Activated T-cell treated with anti-CD3 and anti-CD28 coated beads, Interleukin-2, amount 50 U/mL, for 72 hours (primary cell): ENCODE results near the gene MSL1. TPM values are rescaled to one million over a fixed set of nuclear protein-coding genes. Genes with fewer than 3 reads are reported as not detected.

Experiments
- ATAC-seq, 2 donors: fragments of 150-1000 bp; cut with Tn5 transposase; replicated peaks in 1 of 2; 2 replicates each; pipeline ENCODE4 v1.10.0; 2021; ENCODE audit warnings: moderate library complexity in 2 of 2, mild to moderate bottlenecking in 1 of 2
- DNase-seq, 2 donors: peaks; one replicate each; pipeline ENCODE4 v3.0.0; 2021 to 2022; ENCODE audit warnings: mixed read lengths in 1 of 2
- H3K27ac Mint-ChIP-seq: one replicate; pipeline ENCODE4 v1.8.0; 2022; ENCODE audit warnings: mild to moderate bottlenecking, moderate library complexity, mixed read lengths
- H3K27me3 Mint-ChIP-seq: one replicate; pipeline ENCODE4 v1.8.0; 2022; ENCODE audit warnings: low read depth, mixed read lengths
- H3K36me3 Mint-ChIP-seq, 2 donors: one replicate each; pipeline ENCODE4 v1.8.0; 2022; ENCODE audit warnings: mixed read lengths in 2 of 2, mild to moderate bottlenecking in 1 of 2; ENCODE audit not compliant: insufficient read depth in 2 of 2
- H3K4me1 Mint-ChIP-seq: one replicate; pipeline ENCODE4 v1.8.0; 2022; ENCODE audit warnings: low read depth, mixed read lengths
- H3K4me3 Mint-ChIP-seq, 2 donors: one replicate each; pipeline ENCODE4 v1.8.0; 2022; ENCODE audit warnings: mild to moderate bottlenecking in 2 of 2, mixed read lengths in 2 of 2, moderate library complexity in 2 of 2
- H3K9me3 Mint-ChIP-seq, 2 donors: one replicate each; pipeline ENCODE4 v1.8.0; 2022; ENCODE audit warnings: mixed read lengths in 2 of 2
- total RNA-seq, 2 donors: library from RNA; stranded (reverse); gene quantifications; one replicate each; pipeline ENCODE4 v1.2.3, GENCODE V29; 2022

MSL1 gene
- total RNA-seq, 2 donors from 2014 or later = 115 to 121 TPM

DNA sequence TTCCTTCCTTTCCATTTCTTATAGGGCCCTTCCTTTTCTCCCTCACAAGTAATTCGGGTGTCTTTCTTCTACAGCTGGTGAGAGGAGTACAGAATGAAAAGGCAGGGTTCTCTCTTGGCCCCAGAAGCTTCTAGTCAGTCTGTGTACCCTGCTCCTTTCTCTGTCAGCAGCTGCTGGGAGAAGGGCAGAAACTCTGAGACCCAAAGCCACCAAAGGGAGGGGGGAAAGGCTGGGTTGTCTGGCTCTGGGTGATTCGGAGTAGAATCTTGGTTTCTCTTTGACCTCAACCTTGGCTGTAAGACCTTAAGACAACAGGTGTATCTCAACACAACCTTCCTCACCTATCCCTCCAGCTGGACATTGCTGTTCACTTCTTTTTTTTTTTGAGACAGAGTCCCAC is 18.1 kb upstream of the MSL1 start:
- peak overlapping the region; percentile 27 to 61 for H3K4me3 Mint-ChIP-seq
- no peaks in the 10 kb centered on the region for H3K27me3 Mint-ChIP-seq
- no peaks in the 10 kb centered on the region for H3K9me3 Mint-ChIP-seq
- H3K4me1 Mint-ChIP-seq = peaks cover 94% of the 10 kb centered on the region
- ATAC-seq (no peak), DNase-seq (peak in 1 of 2 donors; percentile 14)
- H3K36me3 Mint-ChIP-seq = no peaks in the 10 kb centered on the region
- peak overlapping the region; percentile 30 for H3K27ac Mint-ChIP-seq

DNA sequence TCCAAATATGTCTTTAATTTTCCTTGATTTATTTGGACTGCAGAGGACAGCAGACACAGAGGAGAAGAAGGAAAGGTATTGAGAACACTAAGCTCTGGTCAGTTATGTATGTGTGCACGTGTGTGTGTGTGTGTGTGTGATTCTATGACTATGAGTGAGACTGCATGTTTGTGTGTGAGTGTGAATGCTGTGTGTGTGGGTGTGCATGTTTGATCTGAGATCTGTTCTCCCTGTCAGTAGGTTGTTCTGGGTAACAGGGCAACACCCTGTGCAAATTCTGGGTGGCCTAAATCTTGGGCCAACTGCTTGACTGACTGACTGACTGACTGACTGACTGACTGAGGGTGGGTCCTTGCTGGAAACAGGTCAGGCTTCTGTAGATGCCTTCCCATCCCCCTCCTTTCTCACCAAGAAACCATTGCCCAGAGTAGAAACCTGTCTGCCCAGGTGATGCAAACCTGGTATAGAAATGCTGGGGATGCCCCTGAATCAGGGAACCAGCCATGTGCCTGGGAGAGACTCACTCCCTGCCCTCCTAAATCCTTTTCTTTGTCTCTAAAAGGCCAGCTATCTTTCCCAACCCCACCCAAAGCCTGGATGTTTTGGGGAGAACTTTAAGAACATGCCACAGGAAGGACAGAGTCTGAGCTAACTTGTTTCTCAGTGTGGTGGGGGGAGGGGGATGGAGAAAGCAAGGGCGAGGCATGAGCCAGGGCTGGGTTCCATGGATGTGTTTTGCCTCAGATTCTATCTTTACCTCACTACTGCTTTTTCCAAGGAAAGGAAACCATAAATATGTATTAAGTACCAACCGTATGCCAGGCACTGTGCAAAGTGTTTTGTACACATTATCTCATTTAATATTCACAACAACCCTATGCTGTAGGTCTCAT is 16.9 kb upstream of the MSL1 start:
- H3K36me3 Mint-ChIP-seq = no peaks in the 10 kb centered on the region
- DNase-seq (peak in 1 of 2 donors; percentile 26), ATAC-seq (peak; percentile 4 to 6)
- H3K4me1 Mint-ChIP-seq = peaks cover 93% of the 10 kb centered on the region
- H3K9me3 Mint-ChIP-seq = no peaks in the 10 kb centered on the region
- peak overlapping the region; percentile 18 to 23 for H3K4me3 Mint-ChIP-seq
- H3K27ac Mint-ChIP-seq = no peak overlapping the region
- no peaks in the 10 kb centered on the region for H3K27me3 Mint-ChIP-seq

DNA sequence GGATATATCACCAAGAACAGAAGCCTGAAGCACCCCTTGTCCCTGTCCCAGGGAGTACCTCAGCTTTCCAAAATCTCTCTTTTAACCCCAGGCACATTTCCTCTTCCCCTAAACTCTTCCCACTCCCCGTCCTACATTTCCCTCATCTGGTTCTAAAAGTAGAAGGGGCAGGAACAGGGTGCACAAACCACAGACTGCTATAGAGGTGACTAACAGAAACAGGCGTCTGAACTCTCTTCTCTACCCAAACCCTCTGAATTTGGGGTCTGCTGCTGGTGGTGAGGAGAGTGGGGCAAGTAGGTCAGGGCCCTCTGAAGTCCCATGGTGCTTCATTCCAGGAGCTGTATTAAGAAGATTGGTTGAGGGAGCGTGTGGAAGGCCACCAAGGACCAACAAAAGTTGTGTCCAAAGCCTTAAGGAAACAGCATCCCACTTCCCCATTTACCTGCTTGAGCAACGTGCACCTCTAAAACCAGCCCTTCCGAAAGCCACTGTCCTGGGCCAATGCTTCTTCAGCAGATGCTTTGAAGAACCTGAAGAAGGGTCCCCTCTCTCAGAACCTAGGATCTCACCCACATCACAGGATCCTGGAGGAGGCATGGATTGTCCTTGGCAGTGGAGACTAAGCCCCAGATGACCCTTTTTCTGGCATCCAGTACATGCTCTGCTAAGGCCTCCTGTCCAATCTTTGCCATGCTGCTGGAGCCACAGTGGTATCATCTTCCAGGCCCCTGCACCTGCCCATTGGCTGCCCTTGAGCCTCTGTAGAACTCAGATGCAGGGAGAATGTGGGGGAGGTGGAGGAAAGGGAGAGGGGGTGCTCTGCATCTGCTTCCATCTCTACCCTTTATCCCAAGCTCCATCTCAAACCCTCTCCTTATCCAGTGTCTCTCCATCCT is 15.7 kb upstream of the MSL1 start:
- Mint-ChIP-seq H3K4me1 (peaks cover 92% of the 10 kb centered on the region), H3K9me3 (no peaks in the 10 kb centered on the region), H3K27me3 (no peaks in the 10 kb centered on the region), H3K27ac (no peak overlapping the region), H3K36me3 (no peaks in the 10 kb centered on the region), H3K4me3 (peak overlapping the region; percentile 5 to 22)
- no peak for DNase-seq
- ATAC-seq = no peak

DNA sequence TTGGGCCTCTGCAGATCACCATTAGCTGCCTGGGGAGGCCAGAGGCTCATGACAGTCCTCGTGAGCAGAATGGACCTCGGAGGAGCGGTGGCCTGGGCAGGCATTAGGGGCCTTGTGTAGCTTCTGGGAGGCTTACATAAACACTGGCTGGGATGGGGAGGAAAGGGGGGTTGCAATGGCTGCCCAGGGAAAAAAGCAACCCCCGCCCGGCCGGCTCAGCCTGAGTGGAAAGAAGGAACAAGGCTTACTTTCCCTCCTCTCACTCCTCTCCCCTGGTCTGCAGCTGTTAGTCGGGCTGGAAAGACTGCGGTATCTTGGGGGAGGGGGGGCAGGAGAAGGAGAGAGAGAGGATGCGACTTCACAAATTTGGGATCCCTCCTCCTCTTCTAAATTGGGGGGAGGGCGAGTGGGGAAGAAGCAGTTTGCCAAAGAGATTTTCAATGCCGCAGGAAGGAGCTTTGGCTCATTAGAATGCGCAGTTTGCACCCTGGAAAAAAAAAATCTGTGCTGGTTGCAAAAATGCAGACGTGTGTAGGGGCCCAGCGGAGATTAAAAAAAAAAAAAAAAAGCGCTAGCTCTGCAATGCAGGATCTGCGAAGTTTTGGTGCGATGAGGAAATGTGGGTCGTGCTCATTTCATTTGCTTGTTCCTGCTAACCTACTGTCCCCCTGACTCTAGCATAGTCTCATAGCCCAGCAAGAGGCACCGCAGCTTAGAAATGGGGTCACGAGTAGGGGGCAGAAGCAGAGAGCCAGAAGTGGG is 14.8 kb upstream of the MSL1 start:
- no peaks in the 10 kb centered on the region for H3K36me3 Mint-ChIP-seq
- no peak overlapping the region for H3K27ac Mint-ChIP-seq
- no peaks in the 10 kb centered on the region for H3K9me3 Mint-ChIP-seq
- H3K4me3 Mint-ChIP-seq = peak overlapping the region; percentile 43 to 70
- DNase-seq (no peak), ATAC-seq (no peak)
- H3K4me1 Mint-ChIP-seq = peaks cover 92% of the 10 kb centered on the region
- H3K27me3 Mint-ChIP-seq = no peaks in the 10 kb centered on the region

DNA sequence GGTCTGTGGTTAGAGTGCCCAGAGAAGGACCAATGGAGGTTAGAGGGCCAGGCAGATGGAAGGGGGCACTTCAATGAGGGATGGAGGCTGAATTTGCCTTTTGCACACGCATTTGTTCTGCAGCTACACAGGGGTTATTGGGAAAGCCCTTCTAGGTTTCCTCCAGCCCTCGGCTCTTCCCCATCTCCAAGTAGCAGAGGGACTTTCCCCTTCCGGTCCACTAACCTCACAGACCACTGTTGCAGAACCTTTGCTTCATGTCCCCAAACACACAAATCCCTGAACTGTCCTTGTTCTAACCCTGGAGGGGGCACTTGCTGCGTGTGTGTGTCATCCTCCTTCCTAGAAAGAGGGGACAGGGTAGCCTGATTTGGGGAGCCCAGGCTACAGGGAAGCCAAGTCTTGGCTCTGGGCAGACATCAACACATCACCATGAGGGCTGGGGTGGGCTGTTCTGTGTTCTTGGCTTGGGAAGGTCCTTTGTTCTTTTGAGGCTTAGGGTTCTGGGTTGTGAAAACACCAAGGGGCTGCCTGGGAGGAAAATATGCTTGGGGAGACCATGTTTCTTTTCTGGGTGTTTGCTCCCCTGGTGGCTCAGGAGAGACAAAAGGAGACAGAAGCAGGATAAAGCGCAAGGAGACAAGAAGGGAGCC is 14.1 kb upstream of the MSL1 start:
- H3K4me1 Mint-ChIP-seq = peaks cover 95% of the 10 kb centered on the region
- H3K27me3 Mint-ChIP-seq = no peaks in the 10 kb centered on the region
- no peaks in the 10 kb centered on the region for H3K9me3 Mint-ChIP-seq
- H3K36me3 Mint-ChIP-seq = no peaks in the 10 kb centered on the region
- DNase-seq (no peak), ATAC-seq (peak; percentile 1 to 9)
- peak overlapping the region; percentile 77 for H3K27ac Mint-ChIP-seq
- H3K4me3 Mint-ChIP-seq = peak overlapping the region; percentile 59 to 70

DNA sequence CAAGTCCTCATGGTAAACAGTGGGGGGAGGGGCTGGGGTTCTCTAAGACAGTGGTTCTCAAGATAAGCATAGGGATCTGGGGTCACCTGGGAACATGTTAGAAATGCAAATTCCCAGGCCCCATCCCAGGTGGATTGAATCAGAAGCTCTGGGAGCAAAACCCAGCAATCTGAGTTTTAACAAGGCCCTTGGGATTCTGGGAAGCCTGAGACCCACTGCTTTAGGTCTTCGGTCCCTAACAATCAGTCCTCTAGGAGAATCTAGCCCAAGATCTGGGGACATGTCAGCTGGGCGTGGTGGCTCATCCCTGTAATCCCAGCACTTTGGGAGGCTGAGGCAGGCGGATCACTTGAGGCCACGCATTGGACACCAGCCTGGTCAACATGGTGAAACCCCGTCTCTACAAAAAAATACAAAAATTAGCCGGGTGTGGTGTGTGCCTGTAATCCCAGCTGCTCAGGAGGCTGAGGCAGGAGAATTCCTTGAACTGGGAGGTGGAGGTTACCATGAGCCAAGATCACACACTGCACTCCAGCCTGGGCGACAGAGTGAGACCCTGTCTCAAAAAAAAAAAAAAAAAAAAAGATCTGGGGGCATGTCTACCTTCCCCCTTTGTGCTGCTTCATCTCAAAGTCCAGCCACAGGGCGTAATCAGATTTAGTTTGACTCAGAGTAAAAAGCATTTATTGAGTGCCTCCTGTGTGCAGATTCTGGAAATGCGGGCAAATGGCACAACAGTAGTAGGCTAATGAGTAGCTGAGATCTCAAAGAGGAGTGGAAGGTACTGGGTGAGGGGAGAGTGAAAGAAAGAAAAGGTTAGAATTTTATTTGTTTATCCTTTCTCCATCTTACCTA is 12.6 kb upstream of the MSL1 start:
- peaks cover 94% of the 10 kb centered on the region for H3K4me1 Mint-ChIP-seq
- peak in 1 of 2 donors; percentile 26 for DNase-seq
- no peak for ATAC-seq
- peak overlapping the region in 1 of 2 donors; percentile 10 for H3K4me3 Mint-ChIP-seq
- H3K27me3 Mint-ChIP-seq = no peaks in the 10 kb centered on the region
- H3K36me3 Mint-ChIP-seq = no peaks in the 10 kb centered on the region
- peak overlapping the region; percentile 24 for H3K27ac Mint-ChIP-seq
- no peaks in the 10 kb centered on the region for H3K9me3 Mint-ChIP-seq

DNA sequence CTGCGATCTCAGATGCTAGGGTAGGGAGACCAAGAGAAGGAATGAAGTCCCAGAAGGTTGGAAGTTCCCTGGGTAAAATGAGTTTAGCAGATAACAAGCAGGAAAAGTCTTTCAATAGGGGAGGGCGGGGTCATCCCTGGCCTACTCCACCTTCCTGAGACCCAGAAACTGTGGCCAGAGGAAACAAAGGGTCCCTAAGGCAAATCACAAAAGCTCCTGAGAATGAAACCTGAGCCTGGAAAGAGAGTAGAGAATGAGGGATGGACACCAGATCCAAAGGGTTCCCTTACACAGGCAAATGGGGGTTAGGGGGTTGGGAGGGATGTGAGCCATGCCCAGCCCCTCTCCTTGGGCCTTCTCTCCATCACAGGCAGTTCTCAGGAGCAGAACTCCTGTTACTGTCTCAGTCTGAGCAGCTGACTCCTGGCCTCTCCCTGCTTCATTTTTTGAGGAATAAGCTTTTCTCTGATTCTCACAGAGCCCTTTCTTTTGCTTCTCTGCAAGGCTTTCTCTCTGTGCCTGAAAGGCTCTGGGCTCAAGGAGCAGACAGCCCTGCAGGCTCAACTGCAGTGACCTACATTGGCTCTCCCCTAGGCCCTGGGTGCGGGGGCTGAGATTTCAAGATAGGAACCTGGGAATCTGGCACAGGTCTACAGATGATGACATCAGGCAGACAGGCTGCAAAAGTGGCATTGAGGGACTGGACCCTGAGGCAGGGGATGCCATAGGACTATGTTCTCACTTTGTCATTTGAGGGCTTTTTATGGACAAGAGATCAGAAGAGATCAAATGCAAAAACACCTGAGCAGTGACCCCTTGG is 11.5 kb upstream of the MSL1 start:
- H3K4me1 Mint-ChIP-seq = peaks cover 84% of the 10 kb centered on the region
- DNase-seq (no peak), ATAC-seq (no peak)
- no peak overlapping the region for H3K27ac Mint-ChIP-seq
- peak overlapping the region; percentile 35 to 90 for H3K4me3 Mint-ChIP-seq
- no peaks in the 10 kb centered on the region for H3K36me3 Mint-ChIP-seq
- H3K27me3 Mint-ChIP-seq = no peaks in the 10 kb centered on the region
- no peaks in the 10 kb centered on the region for H3K9me3 Mint-ChIP-seq

DNA sequence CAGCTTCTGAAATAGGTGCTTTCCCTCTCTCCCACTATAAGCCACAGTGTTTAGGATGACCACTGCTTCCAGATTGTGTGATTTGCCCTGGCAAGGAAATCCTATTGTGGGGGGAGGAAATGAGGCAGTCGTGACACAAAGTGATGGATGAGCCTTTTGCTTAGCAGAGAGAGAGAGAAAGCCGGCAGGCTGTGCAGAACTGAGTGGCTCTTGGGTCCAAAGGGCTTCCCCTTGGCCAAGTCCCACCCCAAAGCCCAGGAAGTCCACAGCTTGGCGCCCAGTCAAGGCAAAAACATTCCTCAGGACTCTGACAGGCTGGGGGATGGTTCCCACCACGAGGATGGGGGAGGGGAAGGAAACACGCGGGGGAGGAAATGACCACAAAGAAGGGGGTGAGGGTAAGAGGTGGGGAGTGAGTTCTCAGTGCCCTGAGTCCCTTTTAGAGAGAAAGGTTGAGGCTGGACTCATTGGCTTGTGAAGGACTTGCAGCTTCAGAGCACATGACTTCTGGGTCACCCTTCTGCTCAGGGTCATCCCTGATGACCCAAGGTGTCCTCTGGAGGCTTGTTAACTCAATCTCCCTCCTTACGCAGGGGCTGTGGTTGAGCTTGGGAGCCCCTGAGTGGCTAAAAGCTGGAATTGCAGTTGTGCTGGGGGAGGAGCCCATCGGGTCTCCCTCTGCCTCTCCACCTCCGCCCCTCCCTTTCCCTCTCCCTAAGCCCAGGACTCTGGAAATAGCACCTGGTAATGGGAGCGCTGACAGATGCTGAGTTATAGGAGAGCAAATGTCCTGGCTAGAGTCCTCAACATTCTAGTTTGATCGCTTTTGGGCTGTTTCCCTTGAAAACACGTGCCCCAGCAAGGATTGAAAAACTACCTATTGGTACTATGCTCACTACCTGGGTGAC is 10.3 kb upstream of the MSL1 start:
- DNase-seq = peak; percentile 77
- H3K4me1 Mint-ChIP-seq = peaks cover 72% of the 10 kb centered on the region
- no peaks in the 10 kb centered on the region for H3K36me3 Mint-ChIP-seq
- ATAC-seq = peak; percentile 32 to 63
- peak overlapping the region; percentile 35 for H3K27ac Mint-ChIP-seq
- no peaks in the 10 kb centered on the region for H3K27me3 Mint-ChIP-seq
- peak overlapping the region; percentile 68 to 90 for H3K4me3 Mint-ChIP-seq
- no peaks in the 10 kb centered on the region for H3K9me3 Mint-ChIP-seq

DNA sequence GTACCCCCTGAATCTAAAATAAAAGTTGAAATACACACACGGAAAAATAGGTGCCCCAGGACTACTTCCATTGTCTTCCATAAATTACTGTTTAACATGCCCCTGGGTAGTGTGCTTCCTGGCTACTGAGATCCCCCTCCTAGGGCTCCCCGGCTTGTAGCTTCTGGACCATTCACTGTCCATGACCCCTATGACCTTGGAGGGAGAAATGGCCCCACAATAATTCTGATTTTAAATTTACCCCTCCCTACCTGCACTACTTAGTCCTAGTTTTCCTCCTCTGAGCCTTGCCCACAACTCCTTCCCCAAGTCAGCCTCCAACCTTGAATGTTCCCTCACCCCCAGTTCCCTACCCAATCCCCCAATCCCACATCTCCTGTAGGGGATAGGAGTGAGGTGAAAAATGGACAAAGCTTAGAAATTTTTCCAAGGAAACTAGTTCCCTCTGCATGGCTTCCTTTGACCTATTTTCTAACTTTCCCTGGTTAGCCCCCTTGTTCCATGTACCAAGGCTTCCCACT is 9.5 kb upstream of the MSL1 start:
- Mint-ChIP-seq H3K4me1 (peaks cover 64% of the 10 kb centered on the region), H3K27me3 (no peaks in the 10 kb centered on the region), H3K27ac (peak overlapping the region; percentile 24), H3K36me3 (no peaks in the 10 kb centered on the region), H3K4me3 (peak overlapping the region; percentile 68 to 90), H3K9me3 (no peaks in the 10 kb centered on the region)
- DNase-seq = no peak
- ATAC-seq = no peak

DNA sequence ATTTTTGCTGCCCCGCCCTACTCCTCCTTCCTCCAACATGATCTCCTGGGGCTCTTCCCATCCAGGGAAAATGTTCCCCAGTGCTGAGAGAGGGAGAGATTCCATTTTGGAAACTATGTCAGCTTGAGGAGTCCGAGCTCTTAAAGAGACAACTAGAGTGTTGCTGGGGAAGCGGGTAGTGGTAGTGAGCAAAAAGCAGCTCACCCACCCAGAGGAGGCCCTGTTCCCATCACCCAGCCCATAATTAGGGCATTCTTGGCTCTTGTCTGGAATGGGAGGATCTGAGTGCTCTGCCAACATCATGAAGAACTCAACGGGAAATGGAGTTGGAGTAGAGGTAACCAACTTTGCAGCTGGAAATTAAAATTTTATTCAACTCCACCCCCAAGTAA is 9.1 kb upstream of the MSL1 start:
- DNase-seq (no peak), ATAC-seq (no peak)
- H3K4me1 Mint-ChIP-seq = peaks cover 59% of the 10 kb centered on the region
- H3K36me3 Mint-ChIP-seq = no peaks in the 10 kb centered on the region
- peak overlapping the region; percentile 15 for H3K27ac Mint-ChIP-seq
- no peaks in the 10 kb centered on the region for H3K9me3 Mint-ChIP-seq
- peak overlapping the region; percentile 78 to 90 for H3K4me3 Mint-ChIP-seq
- no peaks in the 10 kb centered on the region for H3K27me3 Mint-ChIP-seq
